GM19043 (cell line): ENCODE data around the gene MSH6.

Experiments
- ATAC-seq: cut with Tn5 transposase; IDR thresholded peaks from one replicate; pipeline ENCODE4 v1.9.1; 2021; ENCODE audit warnings: low read depth; ENCODE audit not compliant: unreplicated experiment

The MSH6 gene

DNA sequence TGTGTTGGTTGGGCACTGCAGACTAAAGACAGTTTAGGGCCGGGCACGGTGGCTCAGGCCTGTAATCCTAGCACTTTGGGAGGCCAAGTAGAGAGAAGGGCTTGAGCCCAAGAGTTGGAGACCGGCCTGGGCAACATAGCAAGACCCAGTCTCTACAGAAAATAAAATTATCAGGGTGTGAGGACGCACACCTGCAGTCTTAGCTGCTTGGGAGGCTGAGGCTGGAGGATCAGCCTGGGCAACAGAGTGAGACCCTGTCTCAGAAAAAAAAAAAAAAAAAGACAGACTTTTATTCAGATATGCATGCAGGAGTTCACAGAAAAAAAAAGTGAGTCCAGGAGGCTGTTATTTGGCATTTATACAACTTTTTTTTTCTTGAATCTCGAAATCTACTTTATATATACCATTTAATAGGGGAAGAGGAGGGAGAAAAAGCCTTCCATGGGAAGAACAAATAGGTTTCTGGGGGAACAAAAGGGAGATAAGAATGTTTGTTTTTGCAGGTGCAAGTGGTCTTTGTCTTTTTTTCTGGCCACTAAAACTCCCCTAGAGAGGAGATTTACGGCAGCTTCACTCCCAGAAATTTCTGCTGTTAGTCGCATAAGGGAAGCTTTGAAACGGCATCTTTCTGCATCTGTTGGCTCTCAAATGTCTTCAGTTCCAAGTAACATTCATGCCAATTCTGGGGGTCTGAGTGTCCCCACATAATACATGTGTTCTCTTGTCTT, 4.1 kb upstream of the MSH6 start:
- ATAC-seq: no peak

DNA sequence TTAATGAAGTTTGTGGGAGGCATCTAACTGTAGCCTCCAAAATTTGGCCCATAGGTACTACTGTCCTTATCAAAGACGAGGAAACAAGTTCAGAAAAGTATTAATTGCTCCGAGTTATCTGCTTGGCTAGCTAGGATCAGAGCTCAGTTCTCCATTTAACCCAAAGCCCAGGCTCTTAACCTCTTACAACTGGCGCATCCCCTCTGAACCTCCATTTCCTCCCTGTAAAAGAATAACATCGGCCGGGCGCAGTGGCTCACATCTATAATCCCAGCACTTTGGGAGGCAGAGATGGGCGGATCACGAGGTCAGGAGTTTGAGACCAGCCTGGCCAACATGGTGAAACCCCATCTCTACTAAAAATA, 3.5 kb upstream of the MSH6 start:
- ATAC-seq: no peak

DNA sequence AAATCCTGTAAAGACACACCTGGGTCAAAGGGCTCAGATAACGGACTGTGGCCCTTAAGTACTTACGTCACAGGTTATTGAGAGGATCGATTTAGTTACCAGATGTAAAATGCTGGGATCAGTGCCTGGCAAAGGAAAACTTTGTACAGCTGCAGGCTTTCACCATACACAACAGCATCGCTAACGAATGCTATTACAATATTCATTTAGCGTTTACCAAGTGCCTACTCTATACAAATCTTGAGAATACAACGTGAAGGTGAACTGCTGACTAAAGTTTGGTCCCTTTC, 619 bp upstream of the MSH6 start:
- ATAC-seq: no peak

DNA sequence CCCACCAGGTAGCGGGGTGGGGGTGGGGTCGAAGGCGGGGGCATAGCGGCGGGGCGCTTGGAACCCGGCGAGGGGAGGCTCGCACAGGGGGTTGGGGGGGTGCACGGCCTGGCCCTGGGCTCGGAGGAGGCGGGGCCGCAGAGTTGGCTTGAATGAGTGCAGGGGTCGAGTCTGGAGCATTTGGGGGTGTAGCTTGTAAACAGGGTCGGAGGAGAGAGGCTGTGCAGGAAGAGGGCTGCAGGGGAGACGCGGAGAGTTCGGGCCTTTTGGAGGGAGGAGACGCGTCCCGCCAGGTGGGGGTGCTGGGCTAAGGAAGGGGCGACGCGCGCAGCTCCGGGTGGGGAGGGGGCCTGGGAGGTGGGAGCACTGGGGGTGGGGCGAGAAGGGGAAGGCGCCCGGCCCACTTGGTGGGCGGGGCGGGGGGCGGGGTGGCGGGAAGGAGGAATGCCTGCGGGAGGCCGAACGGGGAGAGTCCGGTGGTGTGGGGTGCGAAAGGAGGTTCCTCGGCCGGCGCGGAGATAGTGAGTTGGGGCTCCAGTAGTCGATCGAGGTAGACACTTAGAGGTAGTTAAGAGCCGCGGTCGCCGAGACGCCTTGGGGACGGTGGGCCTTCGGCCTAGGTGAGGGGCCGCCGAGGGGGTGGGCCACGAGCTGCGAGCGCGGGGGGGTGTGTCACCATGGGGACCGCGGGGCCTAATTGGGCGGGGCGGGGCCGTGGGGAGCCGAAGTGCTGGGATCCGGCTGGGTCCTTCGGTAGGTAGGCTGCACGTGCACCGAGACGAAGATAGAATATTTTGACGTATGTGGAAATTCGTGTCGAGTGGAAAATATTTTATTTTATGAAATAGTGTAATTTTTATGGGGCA, 774 bp downstream of the MSH6 start:
- peak; percentile 14 for ATAC-seq

DNA sequence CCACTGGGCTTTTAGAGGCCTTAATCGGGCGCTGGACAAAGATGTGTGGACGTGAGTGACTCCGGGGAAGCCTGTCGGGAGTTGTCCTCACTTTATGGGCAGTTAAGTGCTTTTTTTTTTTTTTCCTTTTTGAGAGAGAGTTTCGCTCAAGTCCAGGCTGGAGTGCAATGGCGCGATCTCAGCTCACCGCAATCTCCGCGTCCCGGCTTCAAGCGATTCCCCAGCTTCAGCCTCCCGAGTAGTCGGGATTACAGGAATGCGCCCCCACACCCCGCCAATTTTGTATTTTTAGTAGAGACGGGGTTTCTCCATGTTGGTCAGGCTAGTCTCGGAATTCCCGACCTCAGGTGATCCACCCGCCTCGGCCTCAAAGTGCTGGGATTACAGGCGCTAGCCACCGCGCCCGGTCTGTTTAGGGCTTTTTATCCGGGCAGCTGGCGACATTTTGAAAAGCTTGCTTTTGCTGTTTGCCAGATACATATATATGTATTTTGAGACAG, 1.5 kb downstream of the MSH6 start:
- ATAC-seq: no peak

DNA sequence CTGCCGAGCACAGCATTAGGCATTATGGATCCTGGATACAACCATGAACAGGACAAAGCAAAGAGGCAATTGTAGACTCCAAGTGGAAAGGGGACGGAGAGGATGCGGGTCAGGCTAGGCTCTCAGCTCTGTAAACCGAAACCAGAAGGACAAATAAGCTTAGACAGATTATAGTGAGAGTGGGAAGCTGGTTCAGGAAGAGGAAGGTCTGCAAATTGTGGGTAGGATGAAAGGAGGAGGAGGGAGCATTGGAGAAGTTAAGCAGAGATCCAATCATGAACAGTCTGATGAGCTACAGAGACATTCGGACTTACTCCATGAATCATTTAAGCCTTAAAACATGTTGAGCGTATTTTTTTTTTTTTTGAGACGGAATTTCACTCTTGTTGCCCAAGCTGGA, 3.0 kb downstream of the MSH6 start:
- ATAC-seq: no peak

DNA sequence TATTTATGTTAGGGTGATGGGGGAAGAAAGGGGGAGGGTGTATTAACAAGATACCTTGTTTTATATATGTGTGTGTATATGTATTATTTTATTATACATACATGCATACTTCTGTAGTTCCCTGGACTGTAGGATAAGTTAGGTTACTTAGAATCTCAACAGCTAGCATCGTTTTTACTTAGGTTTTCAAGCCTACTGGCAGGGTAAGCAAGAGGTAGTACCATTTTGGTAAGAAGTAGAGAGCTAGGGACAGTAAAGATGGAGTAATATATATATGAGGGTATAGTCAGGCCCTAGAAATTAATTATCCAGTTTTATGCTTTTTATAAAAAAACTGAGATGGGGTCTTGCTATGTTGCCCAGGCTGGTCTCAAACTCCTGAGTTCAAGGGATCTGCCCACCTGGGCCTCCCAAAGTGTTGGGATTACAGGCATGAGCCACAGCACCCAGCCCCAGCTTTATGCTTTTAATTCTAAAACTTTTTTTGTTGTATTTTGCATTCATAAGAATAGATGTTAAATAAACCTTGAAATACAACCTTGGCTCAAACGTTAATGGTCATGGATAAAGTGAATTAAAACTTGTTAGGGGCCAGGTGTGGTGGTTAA, 13.2 kb downstream of the MSH6 start:
- ATAC-seq: no peak

DNA sequence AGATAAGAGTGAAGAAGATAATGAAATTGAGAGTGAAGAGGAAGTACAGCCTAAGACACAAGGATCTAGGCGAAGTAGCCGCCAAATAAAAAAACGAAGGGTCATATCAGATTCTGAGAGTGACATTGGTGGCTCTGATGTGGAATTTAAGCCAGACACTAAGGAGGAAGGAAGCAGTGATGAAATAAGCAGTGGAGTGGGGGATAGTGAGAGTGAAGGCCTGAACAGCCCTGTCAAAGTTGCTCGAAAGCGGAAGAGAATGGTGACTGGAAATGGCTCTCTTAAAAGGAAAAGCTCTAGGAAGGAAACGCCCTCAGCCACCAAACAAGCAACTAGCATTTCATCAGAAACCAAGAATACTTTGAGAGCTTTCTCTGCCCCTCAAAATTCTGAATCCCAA, 15.7 kb downstream of the MSH6 start:
- no peak for ATAC-seq

DNA sequence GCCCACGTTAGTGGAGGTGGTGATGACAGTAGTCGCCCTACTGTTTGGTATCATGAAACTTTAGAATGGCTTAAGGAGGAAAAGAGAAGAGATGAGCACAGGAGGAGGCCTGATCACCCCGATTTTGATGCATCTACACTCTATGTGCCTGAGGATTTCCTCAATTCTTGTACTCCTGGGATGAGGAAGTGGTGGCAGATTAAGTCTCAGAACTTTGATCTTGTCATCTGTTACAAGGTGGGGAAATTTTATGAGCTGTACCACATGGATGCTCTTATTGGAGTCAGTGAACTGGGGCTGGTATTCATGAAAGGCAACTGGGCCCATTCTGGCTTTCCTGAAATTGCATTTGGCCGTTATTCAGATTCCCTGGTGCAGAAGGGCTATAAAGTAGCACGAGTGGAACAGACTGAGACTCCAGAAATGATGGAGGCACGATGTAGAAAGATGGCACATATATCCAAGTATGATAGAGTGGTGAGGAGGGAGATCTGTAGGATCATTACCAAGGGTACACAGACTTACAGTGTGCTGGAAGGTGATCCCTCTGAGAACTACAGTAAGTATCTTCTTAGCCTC, 16.2 kb downstream of the MSH6 start:
- ATAC-seq: no peak

DNA sequence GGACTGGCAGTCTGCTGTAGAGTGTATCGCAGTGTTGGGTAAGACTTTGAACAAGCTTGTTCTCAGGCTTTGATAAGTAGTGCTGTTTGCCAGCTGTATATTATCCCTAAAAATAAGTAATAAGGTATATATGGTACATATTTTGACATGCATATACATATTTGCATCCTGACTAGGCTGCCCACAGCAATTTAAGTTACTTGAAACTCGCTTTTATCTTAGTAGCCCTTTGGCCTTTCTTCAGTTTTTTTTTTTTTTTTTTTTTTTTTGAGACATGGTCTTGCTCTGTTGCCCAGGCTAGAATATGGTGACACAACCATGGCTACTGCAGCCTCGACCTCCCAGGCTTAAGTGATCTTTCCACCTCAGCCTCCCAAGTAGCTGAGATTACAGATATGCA, 18.2 kb downstream of the MSH6 start:
- ATAC-seq: no peak

DNA sequence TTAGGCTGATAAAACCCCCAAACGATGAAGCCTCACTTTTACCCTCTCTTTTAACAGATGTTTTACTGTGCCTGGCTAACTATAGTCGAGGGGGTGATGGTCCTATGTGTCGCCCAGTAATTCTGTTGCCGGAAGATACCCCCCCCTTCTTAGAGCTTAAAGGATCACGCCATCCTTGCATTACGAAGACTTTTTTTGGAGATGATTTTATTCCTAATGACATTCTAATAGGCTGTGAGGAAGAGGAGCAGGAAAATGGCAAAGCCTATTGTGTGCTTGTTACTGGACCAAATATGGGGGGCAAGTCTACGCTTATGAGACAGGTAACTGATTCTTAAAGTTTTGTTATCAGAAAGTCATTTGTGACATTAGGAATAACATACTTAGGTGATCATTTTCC, 20.4 kb downstream of the MSH6 start:
- no peak for ATAC-seq

DNA sequence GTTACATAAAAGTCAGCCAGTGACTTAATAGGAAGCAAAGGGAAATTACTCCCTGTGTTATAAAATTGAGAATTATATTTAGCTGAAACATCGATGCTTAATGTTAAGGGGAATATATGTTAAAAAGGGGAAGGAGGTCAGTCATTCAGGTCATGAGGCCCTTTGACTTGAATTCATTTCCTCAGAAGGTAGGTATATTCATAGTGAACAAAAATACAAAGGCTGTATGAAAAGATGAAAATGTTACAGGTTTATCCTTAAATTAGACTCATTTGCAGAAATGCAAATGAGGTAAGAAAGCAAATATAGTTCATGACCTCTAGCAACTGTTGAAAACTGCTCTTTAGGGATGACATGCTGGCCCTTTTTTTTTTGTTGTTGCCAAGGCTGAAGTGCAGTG, 20.8 kb downstream of the MSH6 start:
- no peak for ATAC-seq

DNA sequence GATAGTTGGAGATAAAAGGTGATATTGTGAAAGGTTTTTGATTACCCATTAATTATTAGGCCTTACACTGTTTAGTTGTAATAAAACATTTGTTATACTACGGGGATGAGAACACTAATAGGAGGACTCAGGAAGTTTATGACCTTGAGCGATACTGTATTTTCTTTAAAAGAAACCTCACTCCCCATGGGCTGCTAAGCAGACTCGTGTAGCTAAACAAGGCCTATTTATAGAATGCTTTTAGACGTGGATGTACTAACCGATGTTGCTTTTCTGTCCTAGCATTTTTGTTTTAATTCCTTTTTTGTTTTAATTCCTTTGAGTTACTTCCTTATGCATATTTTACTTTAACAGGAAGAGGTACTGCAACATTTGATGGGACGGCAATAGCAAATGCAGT, 22.9 kb downstream of the MSH6 start:
- ATAC-seq: no peak

DNA sequence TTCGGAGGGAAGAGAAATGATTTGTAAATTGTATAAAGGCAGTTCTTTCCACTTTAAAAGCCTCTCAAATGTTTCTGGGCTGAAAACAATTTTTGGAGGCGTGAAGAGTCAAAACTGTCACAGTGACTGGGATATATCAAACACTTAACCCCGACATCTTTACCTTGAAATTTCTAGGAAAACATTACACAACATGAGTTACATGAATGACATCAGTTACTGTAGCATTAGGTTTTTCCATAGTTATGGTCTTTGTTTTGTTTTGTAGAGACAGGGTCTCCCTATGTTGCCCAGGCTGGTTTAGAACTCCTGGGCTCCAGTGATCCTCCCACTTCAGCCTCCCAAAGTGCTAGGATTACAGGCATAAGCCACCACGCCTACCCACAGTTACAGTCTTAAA, 25.7 kb downstream of the MSH6 start:
- no peak for ATAC-seq

DNA sequence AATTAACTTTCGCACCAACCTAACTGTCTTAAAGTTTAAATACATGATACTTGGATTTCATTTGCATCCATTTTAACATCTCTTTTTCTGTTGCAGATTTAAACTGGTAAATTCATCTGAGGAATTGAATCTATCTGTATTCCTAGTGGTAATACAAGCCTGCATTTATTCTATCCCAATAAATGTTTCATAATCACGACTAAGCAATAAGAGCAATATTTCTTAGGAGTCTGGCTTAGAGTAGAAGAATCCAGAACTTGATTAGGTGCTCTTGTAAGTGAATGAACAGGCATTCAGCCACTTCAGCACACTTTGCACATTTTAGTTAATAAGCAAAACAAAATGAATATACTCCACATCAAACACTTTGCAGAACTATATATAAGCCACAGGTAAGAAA, 27.0 kb downstream of the MSH6 start:
- ATAC-seq: no peak

DNA sequence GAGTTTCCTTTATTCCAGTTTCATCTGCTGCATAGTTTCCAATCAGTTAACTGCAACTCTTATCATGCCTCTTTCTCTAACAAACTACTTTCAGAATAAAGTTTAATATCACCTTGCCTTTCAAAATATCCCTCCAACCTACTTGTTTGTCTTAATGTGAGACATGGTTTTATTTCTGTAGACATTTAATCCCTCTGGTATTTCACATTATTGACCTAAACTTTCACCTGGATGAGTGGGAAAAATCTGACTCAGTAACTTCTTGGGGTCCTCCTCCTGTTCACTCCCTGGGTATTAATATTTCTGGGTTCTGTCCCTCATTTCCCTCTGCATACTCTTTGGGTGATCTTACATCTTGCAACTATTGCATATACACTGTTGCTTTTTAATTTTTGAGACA, 27.9 kb downstream of the MSH6 start:
- no peak for ATAC-seq

DNA sequence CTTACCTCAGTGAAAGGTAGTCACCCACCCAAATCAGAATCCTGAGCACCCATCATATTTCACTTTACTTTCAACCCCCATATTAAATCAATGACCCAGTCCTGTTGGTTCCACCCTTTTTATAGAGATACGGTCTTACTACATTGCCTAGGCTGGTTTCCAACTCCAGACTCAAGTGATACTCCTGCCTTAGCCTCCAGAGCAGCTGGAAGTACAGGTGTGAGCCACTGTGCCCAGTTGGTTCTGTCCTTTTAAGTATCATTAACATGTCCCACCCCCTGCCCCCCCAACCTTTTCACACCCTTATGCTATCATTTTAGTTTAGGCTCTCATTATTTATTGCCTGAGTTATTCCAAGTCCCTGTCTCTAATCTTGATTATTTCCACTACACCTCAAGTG, 28.7 kb downstream of the MSH6 start:
- ATAC-seq: no peak

DNA sequence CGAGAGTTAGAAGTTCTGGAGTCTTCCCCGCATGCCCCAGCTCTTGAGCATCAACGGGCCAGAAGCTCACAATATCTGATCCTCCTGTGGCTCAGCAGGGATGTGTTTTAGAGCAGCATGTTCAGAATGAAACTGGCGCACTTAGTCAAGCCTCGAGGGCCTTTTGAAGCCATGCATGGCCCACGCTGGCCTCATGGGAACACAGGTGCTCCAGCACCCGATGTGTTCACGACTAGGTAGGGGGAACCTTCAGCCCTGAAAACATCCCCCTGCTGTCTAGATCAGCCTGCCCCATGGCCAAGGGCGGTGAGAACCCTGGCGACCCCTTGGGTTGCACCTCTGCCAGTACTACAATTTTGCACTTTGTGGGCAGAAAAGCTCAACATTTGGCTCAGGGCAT, 32.8 kb downstream of the MSH6 start:
- no peak for ATAC-seq

DNA sequence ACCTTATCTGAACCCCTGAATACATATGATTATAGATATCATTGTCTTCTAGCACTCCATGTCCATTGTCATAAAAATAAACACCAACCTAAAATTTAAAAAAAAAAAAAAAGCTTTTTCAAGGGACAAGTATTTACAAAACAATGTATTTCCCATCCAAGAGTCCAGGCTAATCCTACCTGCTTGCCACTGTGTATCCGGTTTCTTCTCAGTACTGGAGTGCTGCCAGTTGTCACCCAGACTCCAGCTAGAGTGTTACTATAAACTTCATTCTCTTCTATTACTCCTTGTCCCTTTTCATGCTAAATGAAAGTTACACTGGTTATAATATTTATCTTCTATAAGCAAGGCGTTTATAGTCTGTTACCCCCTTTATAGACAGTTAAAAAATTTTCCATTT, 35.8 kb downstream of the MSH6 start:
- ATAC-seq: no peak

DNA sequence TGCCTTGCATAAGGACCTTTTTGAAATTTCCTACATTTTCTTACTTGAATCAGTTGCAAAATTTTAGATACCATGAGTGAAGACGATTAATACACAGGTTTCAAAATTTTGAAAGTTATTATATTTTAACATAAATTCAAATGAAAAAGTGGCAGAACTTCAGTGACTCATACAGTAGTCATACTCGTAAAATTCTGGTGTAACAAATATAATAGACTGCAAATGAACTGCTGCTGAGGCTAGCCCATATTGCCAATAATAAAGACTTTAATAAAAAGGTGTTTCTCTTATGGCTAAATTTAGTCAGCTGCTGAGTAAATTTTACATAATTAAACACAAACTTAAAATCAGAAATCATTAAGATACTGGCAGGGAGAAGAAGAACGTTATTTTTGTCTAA, 36.9 kb downstream of the MSH6 start:
- ATAC-seq: no peak

DNA sequence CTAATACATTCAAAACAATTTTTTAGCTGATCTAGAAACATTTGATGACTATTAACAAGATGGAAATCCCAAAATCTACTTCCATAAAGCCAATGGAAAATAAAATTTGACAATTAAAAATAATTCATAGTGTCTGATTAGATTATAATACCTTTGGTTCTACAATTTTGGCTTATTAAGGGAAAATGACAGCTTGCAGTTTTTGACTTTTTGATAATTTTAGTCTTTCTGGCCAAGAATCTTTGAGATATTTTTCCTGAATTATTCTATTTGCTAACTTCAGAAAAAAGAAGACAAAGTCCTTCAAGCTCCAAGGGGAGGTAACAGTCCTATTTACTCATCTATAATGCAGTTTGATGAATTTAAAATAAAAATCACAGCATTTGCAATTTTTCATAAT, 39.6 kb downstream of the MSH6 start:
- no peak for ATAC-seq
